NOMO-1 treated with dmso at 0.1 percent for 144 hours (cell line): Measurements from ENCODE around the gene TARS1.
"Not testable (repeated sequence)": the region's sequence is repeated elsewhere in the genome, so short reads cannot be mapped to it uniquely, and the experiment has no call there.

Experiments
- DNase-seq: peaks from one replicate; lab custom pipeline; 2025; ENCODE audit not compliant: unreplicated experiment; lab: John Stamatoyannopoulos, UW

Gene TARS1

DNA sequence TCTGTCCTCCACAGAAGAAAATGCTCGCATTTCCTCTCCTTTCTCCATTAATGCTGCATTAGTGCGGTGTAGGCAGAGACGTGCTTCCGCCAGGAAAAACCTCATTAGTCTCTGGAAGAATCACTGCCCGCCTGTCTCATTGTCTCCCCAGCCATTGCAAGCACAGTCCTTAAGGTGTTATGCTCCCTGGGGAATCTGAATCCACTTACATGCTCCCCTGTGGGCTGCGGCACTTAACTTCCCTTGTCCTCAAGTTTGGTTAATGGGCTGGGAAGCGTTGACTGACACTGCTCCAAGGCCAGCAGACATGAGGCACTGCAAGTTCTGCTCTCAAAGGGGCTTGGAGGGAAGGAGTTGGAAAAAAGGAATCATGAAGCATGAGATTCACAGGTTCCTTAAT, 41.6 kb downstream of the TARS1 start:
- DNase-seq = no peak

DNA sequence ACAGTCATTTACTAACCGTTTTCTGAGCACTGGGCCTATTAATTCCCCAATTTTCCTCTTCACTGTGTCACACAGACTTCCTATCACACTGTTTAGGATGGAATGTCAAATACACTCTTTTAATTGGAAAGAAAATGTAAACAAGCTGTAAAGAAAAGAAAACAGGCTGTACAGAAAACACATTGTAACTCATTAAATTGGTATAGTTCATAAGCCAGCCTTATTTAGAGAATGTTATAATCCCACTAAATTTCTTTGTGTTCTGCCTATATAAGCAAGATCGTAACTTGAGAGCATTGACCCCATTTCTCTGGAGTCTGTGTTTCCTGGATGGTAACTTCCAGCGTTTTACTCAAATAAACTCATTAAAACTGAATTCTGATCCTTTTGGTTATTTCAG, 46.5 kb downstream of the TARS1 start:
- DNase-seq = no peak

DNA sequence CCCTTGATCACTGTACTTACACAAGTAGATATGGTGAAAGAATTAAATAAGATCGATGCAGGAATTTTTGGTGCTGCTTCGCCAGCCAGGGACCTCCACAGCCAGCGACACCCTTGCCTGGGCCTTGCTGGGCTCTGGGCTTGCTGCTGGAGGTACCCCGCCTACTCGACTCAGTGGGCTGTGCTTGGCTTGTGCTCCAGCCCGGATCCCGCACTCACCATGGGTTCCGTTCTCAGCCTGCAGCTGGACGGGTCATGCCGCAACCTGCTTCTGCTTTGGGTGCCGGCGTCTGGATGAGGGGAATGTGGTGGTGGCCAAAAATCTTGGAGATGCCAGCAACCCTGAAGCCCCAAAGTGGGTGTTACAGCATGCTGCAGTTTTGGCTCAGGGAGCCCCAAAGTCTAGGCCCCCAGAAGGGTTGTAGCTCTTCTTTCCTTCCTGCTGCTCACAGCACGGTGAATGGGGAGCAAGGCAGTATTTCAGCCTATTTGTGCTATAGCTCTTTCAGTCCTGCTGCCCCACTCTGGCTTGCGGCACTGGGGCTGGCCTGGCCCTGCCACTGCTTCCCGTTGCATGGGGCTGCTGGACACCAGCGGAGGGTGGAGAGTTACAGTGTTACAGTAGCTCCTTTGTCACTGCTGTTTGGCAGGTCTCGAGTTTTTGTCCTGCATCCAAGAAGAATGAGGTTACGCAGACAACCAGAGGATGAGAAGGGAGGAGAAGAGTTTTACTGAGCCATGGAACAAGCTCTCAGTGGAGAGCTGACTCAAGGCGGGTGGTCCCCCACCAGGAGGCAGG, 48.0 kb downstream of the TARS1 start:
- DNase-seq = no peak

DNA sequence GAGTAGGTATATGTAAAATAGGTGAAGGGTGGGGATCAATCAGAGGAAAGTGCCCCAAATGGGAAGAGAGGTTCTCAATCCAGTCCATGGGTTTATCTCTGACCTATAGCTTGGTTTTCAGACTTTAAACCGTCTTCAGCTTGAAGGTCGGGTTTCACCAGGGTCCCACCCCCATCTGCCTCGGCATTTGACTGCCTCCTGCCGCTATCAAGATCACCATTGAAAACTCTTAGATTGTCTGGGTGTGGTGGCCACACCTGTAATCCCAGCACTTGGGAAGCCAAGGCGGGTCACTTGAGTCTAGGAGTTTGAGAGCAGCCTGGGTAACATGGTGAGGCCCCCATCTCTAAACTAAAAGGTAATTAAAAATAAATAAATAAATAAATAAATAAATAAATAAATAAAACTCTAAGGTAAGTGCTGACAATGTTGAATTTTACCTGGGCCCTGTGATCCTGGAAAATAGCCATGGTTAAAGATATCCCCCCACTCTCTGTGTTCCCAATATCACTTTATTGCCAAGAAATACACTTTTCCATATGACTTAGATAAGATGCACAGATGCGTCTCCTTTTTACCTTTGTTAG, 48.8 kb downstream of the TARS1 start:
- no peak for DNase-seq

DNA sequence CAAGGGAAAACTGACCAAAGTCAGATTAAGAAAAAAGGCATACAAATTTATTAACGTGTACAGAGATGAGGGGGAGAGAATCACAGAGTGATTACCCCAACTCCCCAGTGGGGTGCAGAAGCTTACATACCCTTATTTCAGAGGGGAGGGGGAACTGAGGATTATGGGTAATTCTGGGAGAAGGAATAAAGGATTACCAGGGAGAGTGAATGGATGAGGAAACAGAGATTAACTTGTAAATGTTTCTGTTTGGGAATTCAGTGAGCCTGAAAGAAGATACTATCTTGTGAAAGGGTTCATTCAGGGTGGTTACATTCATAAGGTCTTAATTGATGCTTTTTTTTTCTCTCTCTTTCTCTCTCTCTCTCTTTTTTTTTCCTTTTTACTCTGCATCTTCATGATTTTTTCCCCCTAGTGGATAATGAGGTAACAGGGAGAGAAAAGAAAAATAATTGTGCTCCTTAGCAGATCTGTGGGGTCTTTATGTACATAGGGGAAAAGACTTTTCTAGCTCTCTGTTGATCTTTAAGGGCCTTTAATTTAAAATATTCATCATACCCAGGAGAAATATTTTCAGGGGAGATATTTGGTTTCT, 49.4 kb downstream of the TARS1 start:
- DNase-seq = no peak

DNA sequence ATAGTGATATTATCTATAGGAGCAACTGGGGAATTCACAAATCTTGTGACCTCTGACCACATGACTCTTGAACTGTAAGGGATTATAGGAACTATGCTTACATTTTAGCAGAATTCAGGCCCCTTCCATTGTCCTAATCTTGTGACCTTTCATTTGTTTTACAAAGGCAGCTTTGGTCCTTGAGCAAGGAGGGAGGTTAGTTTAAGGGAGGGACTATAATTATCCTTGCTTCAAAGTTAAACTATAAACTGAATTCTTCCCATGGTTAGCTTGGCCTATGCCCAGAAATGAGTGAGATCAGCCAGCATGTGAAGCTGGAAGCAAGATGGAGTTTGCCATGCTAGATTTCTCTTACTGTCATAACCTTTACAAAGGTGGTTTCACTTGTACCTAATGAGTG, 51.2 kb downstream of the TARS1 start:
- DNase-seq = no peak

DNA sequence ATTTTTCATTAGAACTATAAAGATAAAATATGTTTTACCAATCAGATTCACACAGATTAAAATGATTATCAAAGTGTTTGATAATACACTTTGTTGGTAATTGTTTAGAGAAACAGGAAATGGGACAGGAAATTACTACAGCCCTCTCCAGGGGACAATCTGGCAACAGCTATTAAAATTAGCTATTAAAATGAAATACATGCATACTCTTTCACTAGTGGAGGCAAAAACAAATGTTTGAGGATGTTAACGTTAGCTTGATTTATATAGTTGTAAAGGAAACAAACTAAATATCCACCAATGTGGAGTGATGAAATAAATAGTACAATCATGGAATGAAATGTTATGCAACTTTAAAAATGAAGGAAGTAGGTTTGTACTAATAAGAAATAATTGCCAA, 53.7 kb downstream of the TARS1 start:
- DNase-seq = no peak

DNA sequence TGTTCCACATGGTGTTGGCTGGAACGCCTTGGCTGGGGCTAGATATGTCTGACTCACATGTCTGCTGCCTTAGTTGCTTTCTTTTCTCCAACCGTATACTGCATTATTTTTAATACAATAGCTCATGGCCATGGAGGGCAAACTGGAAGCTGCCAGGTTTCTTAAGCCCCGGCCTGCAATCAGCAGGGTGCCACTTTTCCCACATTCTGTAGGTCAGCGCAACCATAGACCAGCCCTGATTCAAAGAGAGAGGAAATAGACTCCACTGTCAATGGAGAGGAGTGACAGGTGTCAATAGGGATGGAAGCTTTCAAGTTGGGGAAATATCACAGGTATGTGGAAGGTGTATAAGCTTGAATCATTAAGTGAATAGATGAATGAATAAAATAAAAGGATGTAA, 60.5 kb downstream of the TARS1 start:
- no peak for DNase-seq

DNA sequence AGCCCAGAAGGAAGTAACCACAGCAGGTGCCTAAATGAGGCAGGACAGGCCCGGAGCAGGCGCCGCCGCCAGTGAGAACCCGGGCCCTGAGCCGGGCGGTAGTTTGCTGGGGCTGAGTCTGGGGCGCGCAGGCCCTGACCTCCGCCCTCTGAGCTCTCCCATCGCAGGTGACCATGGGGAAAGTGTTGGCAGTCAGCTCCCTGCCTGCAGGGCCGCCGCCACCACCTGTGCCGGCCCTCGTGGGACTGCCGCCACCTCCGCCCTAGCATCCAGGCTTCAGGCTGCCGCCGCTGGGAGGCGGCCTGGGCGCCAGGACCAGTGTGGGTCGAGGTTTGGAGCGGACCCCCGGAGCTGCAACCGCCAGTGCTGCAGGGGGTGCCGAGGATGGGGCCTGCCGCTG, 61.1 kb downstream of the TARS1 start:
- DNase-seq = no peak

DNA sequence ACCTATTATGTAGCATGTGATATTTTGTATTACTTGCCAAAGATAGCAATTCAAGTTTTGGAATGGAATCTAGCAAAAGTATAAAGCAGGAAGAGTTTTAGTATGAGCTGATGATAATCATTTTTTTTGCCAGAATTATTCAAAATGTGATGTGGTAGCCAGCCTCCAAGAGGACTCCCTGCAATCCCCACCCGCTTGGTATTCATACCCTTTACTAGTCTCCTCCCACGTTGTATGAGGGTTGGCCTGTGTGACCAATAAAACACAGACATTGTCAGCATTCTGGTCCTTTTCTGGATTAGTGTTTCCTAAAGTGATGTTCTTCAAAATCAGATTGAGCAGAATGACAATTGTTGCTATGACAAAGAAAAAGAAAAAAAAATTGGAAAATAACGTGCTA, 63.8 kb downstream of the TARS1 start:
- DNase-seq = no peak

DNA sequence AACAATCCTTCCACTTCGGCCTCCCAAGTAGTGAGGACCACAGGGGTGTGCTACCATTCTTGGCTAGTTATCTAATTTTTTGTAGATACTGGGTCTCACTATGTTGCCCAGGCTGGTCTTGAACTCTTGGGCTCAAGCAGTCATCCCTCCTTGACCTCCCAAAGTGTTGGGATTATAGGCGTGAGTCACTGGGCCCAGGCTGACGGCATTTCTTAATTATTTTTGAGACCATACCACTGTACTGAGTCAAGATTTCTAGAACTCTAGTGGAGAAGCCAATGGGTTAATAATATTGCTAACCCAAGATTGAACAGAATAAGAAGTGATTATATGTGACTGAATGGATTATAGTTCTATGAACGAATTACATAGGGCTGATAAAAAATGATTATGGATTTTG, 66.7 kb downstream of the TARS1 start:
- DNase-seq = no peak

DNA sequence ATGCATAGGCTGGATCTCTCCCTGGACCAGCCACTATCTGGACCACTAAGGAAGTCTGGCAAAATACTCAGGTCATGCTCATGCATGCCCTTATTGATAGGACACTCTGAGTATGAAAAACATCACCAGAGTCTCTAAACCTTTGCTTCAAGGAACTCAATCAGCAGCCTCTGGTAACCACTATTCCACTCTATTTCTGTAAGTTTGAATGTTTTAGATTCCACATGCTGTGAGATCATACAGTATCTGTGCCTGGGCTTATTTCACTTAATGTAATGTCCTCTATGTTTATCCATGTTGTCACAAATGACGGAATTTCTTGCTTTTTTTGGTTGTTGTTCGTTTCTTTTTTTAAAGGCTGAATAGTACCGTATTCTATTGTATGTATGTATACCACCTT, 68.3 kb downstream of the TARS1 start:
- DNase-seq = no peak

DNA sequence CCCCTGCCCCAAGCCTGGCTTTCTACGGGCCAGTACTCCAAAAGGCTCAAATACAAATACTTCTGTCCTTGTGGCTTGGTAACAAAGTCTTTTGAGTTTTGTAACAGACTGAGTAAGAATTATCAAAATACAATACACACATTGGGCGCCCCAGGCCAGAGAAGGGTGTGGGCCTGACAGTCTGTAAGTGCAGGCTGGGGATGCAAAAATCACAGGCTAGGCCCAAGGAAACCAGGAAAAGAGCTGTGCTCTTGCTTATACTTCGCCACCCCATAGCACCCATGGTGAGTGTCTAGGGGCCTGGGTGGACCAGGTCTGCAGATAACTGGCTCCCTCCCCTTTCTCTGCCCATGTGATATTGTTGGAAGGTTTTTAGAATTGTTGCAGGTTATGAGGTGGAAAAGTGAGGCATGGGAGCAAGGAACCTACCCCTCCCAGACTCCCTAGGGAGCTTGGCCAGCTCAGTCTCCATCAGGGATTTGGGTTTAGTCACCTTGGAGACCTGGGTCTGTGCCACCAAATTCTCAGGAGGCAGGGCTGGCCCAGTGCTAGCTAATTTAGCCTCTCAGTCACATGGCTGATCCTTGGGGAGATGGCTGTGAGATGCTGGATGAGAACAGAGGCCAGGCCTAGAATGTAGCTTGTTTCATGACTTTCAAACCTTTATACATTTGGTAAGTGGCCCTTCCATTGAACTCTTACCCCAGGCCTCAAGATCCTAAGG, 72.9 kb downstream of the TARS1 start:
- no peak for DNase-seq

DNA sequence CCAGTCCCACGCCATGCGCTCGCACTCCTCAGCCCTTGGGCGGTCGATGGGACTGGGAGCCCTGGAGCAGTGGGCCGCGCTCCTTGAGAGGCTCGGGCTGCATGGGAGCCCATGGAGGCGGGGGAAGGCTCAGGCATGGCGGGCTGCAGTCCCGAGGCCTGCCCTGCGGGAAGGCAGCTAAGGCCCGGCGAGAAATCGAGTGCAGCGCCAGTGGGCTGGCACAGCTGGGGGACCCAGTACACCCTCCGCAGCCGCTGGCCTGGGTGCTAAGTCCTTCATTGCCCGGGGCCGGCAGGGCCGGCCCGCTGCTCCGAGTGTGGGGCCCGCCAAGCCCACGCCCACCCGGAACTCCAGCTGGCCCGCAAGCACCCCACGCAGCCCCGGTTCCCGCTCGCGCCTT, 74.6 kb downstream of the TARS1 start:
- DNase-seq = not testable (repeated sequence)

DNA sequence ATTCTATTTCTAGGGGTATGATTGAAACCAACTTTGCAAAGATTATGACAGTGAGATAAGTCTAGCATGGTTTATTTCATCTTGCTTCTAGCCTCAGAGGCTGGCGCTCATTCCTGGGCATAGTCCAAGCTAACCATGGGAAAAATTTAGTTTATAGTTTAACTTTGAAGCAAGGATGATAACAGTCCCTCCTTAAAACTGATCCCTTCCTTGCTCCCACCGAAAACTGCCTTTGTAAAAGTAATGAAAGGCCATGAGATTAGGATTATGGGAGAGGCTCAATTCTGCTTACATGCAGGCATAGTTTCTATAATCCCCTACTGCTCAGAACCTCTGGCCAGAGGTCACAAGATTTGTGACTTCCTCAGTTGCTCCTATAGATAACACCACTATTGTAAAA, 75.7 kb downstream of the TARS1 start:
- DNase-seq = no peak
